Astrocyte (in vitro differentiated cells and primary cell): ENCODE measurements around the gene LMTK2.

Source experiments
- CTCF ChIP-seq: IDR thresholded peaks from 2 replicates; pipeline ENCODE4 v1.5.1; 2011; ENCODE audit warnings: low read depth, mild to moderate bottlenecking, inconsistent platforms, low read length, moderate library complexity; ENCODE audit not compliant: insufficient read depth
- EZH2 ChIP-seq: IDR thresholded peaks from 2 replicates; pipeline ENCODE4 v1.6.1; 2012; ENCODE audit warnings: mild to moderate bottlenecking, low read length, inconsistent platforms; ENCODE audit not compliant: insufficient read depth

DNA sequence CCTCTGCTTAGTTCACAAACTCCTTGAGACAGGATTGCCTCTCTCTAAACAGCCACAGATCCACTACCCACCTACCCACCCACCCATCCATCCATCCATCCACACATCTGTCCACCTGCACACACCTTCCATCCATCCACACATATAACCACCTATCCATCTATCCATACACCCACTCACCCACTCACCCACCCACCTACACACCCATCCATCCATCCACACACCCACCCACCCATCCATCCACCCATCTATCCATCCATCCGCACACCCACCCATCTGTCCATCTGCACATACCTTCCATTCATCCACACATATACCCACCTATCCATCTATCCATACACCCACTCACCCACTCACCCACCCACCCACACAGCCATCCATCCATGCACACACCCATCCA is 135.7 kb downstream of the LMTK2 start:
- TF ChIP-seq CTCF (no peak), EZH2 (no peak)
